ENCODE results near the gene MED25.
A peak's percentile ranks its signal among the peaks of the same experiment; 100 is the strongest.

- peak in 1 of 2 experiments; percentile 12; a peak in 1 of 5 replicates for TF ChIP-seq EP300 (IDR thresholded peaks at IDR 0.05)
- no peak for TF ChIP-seq CTCF (IDR thresholded peaks at IDR 0.05)
Measured at GRCh38 chr19:49866933-49867782, 49.1 kb downstream of the MED25 start, which contains the start of gene PNKP.

All from A549 (cell line).